ENCODE data around the gene AXIN2. TPM values are rescaled to one million over a fixed set of nuclear protein-coding genes. Genes with fewer than 3 reads are reported as not detected.

The AXIN2 gene
- total and polyA plus RNA-seq, 11 donors, result 5.6 to 24.0 (median 12.9) TPM

DNA sequence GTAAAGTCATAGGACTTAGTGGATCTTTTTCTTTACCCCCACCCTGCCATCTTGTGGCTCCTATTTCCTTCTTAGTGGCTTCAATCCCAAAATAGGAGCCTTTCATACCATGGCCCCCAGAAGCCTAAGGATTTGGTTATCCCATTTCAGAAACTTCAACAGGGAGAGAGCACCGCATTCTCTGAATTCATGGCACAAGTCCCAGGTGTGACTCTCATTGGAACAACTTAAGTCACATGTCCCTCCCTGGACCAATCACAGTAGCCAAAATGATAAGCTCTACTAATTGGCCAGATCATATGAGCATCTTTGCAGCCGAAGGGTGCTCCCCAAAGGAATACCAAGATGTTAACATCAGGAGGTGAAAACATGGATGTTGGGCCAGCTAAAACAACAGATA is 43.2 kb downstream of the AXIN2 start:
- H3K4me1 ChIP-seq, result peaks cover 0 to 5% (median 0%) of the 10 kb centered on the region in 12 donors
- TF ChIP-seq, protein P1, sequence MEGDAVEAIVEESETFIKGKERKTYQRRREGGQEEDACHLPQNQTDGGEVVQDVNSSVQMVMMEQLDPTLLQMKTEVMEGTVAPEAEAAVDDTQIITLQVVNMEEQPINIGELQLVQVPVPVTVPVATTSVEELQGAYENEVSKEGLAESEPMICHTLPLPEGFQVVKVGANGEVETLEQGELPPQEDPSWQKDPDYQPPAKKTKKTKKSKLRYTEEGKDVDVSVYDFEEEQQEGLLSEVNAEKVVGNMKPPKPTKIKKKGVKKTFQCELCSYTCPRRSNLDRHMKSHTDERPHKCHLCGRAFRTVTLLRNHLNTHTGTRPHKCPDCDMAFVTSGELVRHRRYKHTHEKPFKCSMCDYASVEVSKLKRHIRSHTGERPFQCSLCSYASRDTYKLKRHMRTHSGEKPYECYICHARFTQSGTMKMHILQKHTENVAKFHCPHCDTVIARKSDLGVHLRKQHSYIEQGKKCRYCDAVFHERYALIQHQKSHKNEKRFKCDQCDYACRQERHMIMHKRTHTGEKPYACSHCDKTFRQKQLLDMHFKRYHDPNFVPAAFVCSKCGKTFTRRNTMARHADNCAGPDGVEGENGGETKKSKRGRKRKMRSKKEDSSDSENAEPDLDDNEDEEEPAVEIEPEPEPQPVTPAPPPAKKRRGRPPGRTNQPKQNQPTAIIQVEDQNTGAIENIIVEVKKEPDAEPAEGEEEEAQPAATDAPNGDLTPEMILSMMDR (IDR thresholded peaks at IDR 0.05), result no peak
- no peak for TF ChIP-seq POLR2A (IDR thresholded peaks at IDR 0.05)
- H3K27me3 ChIP-seq, result no peaks in the 10 kb centered on the region
- WGBS, 4 donors, result 42 to 68% (median 55%) methylated on average over 2 of the region's 2 CpGs
- intact Hi-C loops (cut with DNase I), result no loop called here
- DNase-seq (no peak), ATAC-seq (peak in 1 of 4 donors; percentile 34)
- no peak overlapping the region for H3K4me3 ChIP-seq
- H3K36me3 ChIP-seq, result no peaks in the 10 kb centered on the region
- H3K9me3 ChIP-seq, result no peaks in the 10 kb centered on the region
- H3K27ac ChIP-seq, result no peak overlapping the region

GRCh38 chr17:65515959-65516948 is 45.2 kb downstream of the AXIN2 start:
- Histone ChIP-seq H3K4me3 (no peak overlapping the region), H3K4me1 (peaks cover 0 to 5% (median 0%) of the 10 kb centered on the region in 12 donors), H3K27me3 (no peaks in the 10 kb centered on the region), H3K36me3 (no peaks in the 10 kb centered on the region), H3K9me3 (no peaks in the 10 kb centered on the region), H3K27ac (peak overlapping the region in 1 of 12 donors; percentile 41)
- TF ChIP-seq, protein P1 (IDR thresholded peaks at IDR 0.05), result no peak
- TF ChIP-seq POLR2A (IDR thresholded peaks at IDR 0.05), result no peak
- ATAC-seq (no peak), DNase-seq (no peak)
- 58 to 69% (median 64%) methylated on average over 17 of the region's 17 CpGs for WGBS, 4 donors
- intact Hi-C loops (cut with DNase I), result no loop called here

- 87 to 93% (median 92%) methylated on average over 6 of the region's 6 CpGs for WGBS, 4 donors
- Histone ChIP-seq H3K4me3 (no peak overlapping the region), H3K27ac (peak overlapping the region in 1 of 12 donors; percentile 41), H3K4me1 (peaks cover 0 to 5% (median 0%) of the 10 kb centered on the region in 12 donors), H3K36me3 (no peaks in the 10 kb centered on the region), H3K9me3 (no peaks in the 10 kb centered on the region), H3K27me3 (no peaks in the 10 kb centered on the region)
- intact Hi-C loops (cut with DNase I), result no loop called here
- no peak for DNase-seq
- ATAC-seq, result no peak
- TF ChIP-seq, protein P1 (IDR thresholded peaks at IDR 0.05), result no peak
- TF ChIP-seq POLR2A (IDR thresholded peaks at IDR 0.05), result no peak
These were observed 45.9 kb downstream of the AXIN2 start for GRCh38 chr17:65515512-65515911.

- intact Hi-C loops (cut with DNase I), result no loop called here
- ATAC-seq (no peak), DNase-seq (no peak)
- no peak overlapping the region for H3K4me3 ChIP-seq
- 63 to 78% (median 74%) methylated on average over 5 of the region's 5 CpGs for WGBS, 4 donors
- no peaks in the 10 kb centered on the region for H3K9me3 ChIP-seq
- H3K27me3 ChIP-seq, result no peaks in the 10 kb centered on the region
- no peaks in the 10 kb centered on the region for H3K36me3 ChIP-seq
- H3K4me1 ChIP-seq, result peaks cover 0 to 5% (median 0%) of the 10 kb centered on the region in 12 donors
- H3K27ac ChIP-seq, result no peak overlapping the region
- TF ChIP-seq POLR2A (IDR thresholded peaks at IDR 0.05), result no peak
- TF ChIP-seq, protein P1 (IDR thresholded peaks at IDR 0.05), result no peak
These were observed 46.9 kb downstream of the AXIN2 start for GRCh38 chr17:65514541-65514940.
